CD4-positive, alpha-beta T cell treated with Interleukin-15 for 4 hours (primary cell): ENCODE data around the gene HERPUD2.

Experiments used
- DNase-seq: peaks from one replicate; pipeline ENCODE4 v3.0.0-alpha.2; 2020; ENCODE audit warnings: low spot score

Gene HERPUD2, protein sequence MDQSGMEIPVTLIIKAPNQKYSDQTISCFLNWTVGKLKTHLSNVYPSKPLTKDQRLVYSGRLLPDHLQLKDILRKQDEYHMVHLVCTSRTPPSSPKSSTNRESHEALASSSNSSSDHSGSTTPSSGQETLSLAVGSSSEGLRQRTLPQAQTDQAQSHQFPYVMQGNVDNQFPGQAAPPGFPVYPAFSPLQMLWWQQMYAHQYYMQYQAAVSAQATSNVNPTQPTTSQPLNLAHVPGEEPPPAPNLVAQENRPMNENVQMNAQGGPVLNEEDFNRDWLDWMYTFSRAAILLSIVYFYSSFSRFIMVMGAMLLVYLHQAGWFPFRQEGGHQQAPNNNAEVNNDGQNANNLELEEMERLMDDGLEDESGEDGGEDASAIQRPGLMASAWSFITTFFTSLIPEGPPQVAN

DNA sequence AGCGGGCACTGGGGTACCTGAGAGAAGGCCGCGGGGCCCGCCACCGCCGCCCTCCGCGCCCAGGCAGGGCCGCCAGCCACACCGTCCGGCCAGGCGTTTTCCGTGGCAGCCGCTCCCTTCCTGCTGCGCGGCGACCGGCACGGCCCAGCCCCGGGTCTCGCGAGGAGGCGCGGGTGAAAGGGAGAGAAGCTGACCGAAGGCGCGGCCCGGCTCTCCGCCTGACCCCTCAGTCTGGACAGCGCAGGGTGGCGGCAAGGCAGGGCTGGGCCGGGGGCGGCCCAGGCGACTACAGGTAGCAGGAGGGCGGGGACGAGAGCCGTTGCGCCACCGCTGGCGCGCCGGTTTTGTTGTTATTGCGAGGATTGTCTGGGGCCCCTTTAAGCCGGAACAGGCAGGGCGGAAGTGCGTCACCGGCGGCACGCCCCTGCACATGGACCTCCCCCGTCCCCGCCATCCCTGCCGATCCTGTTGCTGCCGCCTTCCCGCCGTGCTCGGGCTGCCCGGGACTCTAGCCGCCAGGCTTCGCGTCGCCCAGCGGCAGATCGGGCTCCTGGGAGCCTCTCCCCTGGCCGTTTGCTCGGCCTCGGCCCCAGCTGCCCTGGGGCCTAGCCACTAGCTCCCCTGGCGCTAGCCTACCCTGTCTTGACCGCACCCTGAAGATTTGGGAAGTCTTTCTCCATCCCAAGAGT, at the start of gene HERPUD2:
HERPUD2 (minus strand) TSS at position 352 of the 689 bp plus-strand sequence. CDS start 805 bp downstream, outside the sequence.
- peak; percentile 91 for DNase-seq

DNA sequence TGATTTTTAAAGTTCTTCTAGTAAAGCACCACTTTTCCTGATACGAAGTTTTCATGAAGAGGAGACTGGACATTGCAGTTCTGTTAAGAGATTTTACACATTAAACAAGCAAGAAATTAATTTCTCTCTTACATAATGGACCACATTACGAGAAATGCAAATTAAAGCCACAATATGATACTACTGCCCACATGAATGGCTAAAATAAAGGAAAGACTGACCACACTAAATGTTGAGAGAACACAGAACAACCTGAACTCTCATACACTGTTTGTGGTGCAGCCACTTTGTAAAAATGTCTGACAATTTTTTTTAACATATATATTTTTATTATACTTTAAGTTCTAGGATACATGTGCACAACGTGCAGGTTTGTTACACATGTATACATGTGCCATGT, 44.0 kb upstream of the HERPUD2 start:
- no peak for DNase-seq

DNA sequence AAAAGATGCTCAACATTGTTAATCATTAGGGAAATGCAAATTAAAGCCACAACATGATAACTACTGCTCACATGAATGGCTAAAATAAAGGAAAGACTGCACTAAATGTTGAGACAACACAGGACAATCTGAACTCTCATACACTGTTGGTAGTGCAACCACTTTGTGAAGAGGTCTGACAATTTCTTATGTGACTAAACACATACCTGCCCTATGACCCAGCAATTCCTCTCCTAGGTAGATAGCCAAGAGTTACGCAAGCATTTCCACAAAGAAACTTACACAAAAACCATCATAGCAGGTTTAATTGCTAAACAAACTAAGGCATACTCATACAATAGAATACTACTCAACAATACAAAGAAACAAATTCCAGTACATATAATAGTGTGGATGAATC, 41.8 kb upstream of the HERPUD2 start:
- DNase-seq, result no peak

DNA sequence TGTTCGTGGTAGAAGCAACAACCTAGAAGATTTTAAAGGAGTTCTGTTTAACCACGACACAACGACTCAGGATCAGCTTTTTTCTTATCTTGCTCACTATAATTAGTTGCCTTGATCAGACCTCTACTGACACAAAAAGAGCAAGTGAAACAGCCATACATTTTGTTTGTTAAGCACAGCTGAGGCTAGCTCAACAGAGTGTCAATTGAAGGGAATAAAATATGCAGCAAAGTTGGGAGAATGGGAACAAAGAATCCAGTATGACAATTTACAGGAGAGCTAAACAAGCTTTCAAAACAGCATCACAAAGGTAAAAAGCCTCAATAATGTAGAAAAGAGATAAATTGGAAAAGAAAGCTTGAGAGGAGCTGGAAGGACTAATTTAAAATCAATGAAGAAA, 40.5 kb upstream of the HERPUD2 start:
- DNase-seq, result no peak

DNA sequence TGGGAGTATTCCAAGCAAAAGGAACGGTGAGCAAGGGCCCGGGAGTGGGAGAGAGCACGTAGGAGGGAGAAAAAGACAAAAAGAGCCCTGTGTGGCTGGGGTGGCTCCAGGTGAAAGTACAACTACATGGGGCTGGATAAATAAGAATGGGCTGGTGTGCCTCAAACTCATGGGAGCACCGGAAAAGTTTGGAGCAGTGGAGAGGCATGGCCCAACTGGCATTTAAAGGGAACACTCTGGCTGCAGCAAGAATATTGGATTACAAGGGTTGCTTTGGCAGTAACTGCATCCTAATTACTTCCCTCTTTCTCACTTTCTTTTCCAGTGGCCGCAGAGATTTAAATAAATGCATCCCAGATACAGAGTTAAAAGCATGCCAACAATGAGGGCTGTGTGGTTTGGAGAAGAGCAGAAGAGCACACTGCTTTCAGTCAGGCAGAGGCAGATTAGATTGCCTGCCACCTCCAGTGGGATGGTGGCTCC, 39.1 kb upstream of the HERPUD2 start:
- no peak for DNase-seq

DNA sequence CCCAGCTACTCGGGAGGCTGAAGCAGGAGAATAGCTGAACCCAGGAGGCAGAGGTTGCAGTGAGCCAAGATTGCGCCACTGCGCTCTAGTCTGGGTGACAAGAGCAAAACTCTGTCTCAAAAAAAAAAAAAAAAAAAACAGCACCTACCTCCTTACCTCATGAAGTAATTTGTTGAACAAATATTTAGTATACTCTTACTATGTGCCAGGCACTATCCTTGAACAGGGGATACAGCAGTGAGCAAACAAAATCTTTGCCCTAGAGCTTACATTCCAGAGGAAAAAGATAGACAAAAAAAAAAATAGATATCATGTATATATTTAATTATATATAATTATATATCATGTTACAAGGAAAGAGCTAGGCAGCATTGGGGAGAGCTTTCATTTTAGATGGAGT, 36.4 kb upstream of the HERPUD2 start:
- DNase-seq, result no peak

DNA sequence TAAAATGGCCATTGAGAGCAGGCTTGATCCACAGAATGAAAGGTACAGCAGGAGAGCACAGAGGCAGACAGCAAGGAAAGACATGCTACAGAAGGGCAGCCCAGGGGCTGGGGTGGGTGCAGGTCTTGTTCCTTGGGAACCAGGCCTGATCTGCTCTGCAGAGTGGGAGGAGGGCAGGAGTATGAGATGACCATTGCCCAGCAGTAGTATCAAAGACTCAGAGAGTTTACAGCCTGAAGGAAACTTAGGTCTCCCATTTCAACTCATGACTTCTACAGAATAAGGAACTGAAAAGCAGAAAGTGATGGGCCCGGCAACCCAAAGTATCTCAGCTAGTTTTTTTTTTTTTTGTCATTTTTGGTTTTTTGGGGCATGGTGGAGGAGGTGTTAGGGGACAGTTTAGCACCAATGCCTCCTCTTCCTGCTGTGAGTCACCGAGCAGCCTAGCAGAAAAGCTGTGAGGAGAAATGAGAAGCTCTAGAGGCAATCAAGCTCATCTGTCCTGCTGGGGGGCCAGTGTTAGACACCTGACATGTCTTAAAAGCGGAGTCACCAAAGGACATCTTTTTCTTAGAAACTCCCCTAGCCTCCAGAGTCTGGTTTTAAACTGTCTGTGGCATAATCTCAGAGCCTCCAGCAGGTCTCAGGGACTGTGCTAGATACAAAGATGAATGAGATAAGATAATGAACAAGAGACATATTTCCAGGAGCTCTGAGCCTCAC, 34.3 kb upstream of the HERPUD2 start:
- DNase-seq, result peak; percentile 80

DNA sequence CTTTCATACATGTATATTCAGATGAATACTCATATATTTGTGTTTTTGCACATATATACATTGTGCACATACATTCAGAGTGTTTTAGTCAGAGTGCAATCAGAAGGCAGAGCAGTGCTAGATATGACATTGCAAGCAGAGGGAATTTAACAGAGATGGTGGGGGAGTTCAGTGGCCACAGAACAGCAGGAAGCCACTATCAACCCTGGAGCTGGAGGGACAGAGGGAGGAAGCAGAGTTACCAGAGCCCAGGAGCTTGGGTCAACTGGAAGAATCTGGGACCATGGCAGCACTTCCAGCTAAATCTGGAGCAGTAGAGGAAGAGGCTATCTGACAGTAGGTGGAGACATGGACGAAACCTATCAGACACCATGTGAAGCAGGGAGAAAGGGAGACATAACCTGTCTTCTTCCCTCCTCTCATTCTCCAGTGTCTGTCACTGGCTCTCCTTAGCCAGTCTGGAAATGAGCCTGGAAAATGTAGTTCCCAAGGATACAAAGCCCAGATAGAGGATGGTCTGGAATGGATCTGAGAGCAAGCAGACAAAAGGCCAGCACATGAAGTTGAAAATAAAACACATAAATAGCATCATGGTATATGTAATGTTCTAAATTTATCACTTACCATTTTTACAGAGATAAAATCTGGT, 33.6 kb upstream of the HERPUD2 start:
- DNase-seq, result no peak

DNA sequence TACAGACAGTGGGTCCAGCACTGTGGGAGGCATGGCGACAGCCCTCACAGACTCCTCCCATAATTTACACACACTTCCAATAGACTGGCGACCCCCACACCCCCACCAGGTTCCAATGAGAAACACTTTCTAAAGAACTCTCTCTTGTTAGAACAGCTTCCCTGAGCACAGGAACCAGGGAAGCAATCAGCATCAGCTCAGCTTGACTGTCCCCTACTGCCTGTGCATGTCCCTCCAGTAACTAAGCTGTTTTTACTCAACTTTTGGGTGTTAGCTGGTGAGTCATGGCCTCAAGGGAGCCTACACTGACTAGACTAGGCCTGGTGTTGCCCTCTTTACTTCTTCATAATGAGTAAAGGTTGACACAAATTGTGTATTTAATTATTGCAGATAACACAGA, 32.6 kb upstream of the HERPUD2 start:
- DNase-seq, result peak; percentile 59

DNA sequence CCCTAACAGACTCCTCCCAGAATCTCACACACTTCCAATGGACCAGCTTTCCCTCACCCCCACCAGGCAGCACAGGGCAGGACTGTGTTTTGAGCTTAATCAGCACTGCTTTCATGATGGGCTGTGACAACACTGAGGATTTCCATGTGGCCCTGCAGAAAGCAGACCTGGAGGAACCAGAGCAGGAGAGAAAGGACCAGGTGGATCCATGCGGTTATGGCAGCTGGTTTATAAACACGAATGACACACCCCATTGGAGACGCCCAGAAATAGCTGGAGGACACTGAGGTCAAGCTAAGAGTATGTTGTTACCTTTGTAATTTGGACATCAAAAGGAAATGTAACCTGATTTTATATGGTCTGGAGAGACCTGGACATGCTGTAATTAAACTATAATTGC, 31.7 kb upstream of the HERPUD2 start:
- DNase-seq, result no peak

DNA sequence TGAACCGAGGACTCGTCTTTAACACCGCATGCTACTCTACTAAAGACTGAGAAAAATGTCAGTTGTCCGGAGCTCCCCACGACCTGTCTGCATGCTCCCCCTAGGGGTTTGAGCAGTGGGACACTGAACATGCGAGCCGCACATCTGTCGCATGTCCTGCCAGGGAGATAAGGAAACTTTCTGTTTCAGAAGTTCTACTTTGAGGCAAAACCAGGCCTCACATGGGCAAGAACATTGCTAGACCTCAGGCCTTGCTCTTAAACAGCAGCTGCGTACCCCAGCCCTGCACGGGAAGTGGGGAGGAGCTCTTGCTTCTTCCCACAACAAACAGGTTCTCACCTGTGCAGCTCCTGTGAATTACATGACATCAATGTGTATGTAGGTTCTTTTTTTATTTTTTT, 30.3 kb upstream of the HERPUD2 start:
- DNase-seq, result peak; percentile 62

DNA sequence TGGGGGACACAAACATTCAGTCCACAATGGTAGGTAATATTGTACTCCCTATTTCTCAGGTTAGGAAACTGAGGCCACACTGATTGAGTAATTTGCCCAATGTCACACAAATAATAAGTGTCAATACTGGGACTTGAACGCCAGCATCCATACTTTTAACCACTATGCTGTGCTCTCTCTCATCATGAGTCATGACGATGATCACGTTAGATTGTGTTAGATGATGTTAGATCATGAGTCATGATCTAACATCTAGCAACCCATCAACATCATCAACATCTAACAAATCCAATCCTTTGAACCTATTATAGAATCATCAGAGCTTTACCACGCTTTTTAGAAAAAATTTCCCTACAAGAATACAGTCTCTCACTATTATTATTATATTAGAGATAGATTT, 28.1 kb upstream of the HERPUD2 start:
- peak; percentile 64 for DNase-seq

DNA sequence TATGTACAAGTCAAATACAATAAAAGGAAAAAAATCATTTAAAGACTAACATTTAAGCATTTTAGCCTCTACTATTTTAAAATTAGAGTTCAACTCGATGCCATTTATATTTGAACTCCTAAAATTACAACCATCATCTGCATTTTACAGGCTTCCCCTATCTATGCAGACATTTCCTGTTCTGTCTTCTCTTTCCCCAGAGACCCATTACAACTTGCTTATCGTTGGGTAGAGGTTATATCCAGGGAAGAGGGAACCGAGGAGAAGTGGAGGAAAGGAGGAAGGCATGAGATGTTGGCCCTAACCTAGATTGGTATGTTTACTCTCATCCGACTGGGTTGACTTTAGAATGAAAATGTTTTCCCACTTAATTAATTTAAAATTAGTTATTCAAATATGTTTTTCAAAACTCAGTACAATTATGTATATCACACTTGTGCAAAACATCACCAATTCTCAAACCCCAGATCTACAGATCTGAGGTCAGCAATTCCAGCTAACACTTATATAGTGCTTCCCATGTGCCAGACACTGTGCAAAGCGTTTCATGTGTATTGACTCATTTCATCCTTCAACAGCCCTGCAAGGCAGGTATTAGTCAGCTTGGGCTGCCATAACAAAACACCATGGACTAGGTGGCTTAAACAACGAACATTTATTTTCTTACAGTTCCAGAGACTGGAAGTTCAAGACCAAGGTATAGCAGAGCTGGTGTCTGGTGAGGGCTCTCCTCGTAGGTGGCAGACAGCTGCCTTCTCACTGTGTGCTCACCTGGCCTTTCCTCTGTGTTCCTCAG, 27.3 kb upstream of the HERPUD2 start:
- peak; percentile 43 for DNase-seq

DNA sequence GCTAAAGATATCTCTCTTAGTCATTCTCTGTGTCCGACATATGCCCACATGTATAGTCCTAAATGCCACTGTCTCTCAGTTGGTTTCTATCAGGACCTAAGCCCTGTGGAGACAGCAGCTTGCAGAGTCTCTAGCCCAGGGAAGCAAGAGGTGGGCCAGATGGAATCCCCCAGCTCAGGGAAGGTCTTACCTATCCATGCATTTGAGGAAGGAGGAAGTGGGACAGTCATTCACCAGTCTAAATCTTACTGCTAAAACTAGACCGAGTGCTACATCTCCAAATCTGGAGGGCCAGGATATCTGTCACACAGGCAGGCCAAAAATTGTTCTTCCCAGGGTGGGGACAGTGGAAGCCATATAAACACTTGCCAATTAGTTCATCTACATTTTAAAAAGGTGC, 26.4 kb upstream of the HERPUD2 start:
- no peak for DNase-seq

DNA sequence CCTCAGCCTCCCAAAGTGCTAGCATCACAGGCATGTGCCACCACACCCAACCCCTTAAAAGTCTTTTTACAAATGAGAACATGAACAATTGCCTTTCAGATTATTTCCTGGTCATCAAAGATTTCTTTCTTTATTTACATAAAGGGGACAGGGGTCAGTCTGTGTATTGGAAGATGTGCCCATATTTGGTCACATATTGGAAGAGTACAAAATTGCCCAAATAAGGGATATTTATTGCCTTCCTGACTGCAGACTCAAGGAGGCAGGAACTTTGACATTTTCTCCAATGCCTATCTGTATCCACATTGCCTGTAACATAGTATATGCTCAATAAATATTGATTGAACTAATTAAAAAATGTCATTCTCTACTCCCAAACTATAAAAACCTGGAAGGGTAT, 25.9 kb upstream of the HERPUD2 start:
- no peak for DNase-seq

DNA sequence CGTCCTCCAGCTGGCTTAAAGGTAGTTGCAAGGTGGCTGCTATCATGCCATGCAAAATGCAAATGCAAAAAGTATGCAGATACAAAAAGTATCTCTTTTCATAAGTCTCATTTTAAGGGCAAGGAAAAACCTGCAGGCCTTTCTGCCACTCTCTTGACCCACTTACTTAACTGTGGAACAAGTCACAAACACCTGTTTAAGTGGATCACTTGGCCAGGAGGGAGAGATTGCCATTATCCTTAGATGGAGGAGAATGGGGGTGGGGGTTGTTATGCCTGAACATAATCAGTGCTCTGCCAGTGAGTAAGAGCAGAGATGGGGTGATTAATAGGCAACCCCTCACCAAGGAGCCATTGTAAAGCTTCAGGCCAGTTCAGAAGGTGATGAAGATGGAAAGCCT, 25.1 kb upstream of the HERPUD2 start:
- no peak for DNase-seq

DNA sequence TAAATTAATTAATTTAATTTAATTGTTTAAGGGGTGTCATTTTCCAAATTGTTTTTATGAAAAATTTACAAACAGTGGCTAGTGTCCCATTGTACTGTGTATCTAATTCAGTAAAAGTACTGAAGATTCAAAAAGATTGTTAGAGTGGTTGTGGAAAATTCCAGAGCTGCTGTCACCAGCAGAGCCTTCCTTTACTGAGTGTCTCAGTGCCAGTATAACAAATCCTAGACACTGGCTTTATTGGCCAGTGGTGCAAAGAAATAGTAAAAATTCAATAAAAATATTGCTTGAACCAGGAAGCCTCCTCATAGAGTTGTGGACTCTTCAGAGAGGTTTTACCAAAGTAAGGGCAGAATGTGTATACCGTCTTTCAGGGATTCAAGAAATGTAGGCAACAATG, 23.1 kb upstream of the HERPUD2 start:
- no peak for DNase-seq

DNA sequence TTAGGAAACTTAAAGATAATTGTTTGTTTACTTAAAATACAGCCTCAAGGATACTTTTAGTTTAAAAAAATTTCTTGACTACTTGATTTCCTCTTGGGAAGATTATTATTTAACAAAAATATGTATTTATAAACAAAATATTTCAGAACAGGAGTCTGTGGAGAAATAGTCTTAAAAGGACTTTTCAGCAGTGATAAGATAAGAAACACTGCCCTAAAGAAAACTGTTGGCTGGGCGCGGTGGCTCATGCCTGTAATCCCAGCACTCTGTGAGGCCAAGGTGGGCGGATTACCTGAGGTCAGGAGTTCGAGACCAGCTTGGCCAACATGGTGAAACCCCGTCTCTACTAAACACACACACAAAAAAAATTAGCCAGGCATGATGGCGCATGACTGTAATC, 22.6 kb upstream of the HERPUD2 start:
- no peak for DNase-seq

DNA sequence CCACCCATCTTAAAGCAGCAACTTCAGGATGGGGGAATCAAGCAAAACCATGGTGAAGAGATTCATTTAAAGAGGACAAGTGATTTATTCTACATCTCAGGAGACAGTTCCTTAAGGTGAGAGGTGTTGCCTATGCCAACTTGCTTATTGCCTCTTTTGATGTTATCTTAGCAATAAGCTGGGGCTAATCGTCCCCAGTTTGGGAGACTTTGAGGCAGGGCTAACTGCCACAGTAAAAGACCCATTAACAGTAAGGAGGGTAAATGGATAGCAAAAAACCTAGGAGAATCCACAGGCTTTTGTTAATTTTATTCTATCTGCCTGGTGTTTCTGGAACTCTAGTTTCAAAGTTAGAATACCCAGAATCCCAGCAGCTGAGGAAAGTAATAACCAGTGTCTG, 22.1 kb upstream of the HERPUD2 start:
- DNase-seq, result no peak

DNA sequence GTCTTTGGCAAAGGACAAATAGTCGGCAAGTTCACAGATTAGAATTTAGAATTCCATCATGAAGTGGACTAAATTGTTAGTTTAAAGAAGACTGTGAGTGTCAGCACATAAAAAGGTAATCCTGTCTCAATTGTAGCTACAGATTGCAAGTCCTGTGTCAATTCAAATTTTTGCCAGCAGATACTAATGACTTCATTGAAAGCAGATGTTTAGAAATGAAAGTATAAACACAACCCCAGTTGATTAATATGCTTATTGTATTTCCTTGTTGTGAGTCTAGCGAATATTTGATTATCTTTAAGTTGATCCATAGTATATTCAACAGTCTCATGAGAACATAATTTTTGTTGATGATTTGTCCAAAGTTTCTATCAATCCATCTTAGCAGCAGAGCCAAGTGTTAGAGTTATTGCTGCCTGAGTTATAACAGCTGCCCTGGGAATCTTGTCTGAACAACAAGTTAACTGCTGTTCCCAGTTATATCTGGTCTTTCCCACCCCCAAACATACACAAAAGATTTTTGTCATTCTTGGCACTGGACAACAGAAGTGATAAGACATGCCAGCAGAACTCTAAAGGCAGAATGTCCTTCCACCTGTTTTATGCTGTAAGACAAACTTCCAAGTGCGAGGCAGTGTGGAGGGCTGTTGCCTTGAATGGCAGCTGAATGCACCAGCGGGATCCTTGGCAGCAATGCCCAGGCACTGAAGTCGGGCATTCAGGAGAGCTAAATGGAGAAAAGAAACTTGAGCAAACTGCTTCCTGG, 21.3 kb upstream of the HERPUD2 start:
- no peak for DNase-seq

DNA sequence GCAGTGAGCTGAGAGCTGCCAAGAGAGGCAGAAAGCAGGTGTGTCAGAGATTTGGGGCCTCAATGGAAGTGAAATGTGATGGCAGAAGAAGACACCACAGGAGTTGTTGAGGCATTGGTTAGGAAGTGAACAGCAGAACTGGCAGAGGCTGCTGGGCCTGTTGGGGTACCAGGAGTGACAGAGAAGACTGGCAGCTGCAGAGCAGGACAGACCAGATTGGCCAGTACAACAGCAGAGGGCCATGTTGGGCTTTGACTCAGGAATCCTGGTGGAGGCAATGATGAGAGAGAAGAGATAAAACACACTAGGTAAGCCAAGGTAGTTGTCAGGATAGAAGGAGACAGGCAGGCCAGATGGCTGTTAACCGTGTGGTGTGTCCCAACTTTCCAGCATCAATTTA, 19.9 kb upstream of the HERPUD2 start:
- no peak for DNase-seq
